HG03439 (cell line): ENCODE data around the gene SLC17A1.

Experiments
- ATAC-seq: cut with Tn5 transposase; IDR thresholded peaks from one replicate; pipeline ENCODE4 v1.9.1; 2021; ENCODE audit warnings: mild to moderate bottlenecking, moderate library complexity; ENCODE audit not compliant: unreplicated experiment

Gene SLC17A1

GRCh38 chr6:25832670-25833069 is 818 bp upstream of the SLC17A1 start:
- ATAC-seq, result no peak

GRCh38 chr6:25832307-25832662 is 433 bp upstream of the SLC17A1 start:
- ATAC-seq, result no peak

- ATAC-seq, result no peak
Observed at GRCh38 chr6:25830458-25830857, 1.4 kb downstream of the SLC17A1 start.

GRCh38 chr6:25829375-25829774 is 2.5 kb downstream of the SLC17A1 start:
- no peak for ATAC-seq

GRCh38 chr6:25821341-25821740 is 10.5 kb downstream of the SLC17A1 start:
- ATAC-seq, result no peak

- ATAC-seq, result no peak
Observed at GRCh38 chr6:25816252-25816651, 15.6 kb downstream of the SLC17A1 start.

GRCh38 chr6:25815194-25815593 is 16.7 kb downstream of the SLC17A1 start:
- no peak for ATAC-seq

- ATAC-seq, result no peak
Observed at GRCh38 chr6:25804804-25805203, 27.0 kb downstream of the SLC17A1 start.

- ATAC-seq, result no peak
Observed at GRCh38 chr6:25801436-25801835, 30.4 kb downstream of the SLC17A1 start.

GRCh38 chr6:25794784-25795183 is 37.1 kb downstream of the SLC17A1 start:
- ATAC-seq, result no peak

- no peak for ATAC-seq
Observed at GRCh38 chr6:25793970-25794369, 37.9 kb downstream of the SLC17A1 start.

GRCh38 chr6:25792016-25792415 is 39.8 kb downstream of the SLC17A1 start:
- ATAC-seq, result no peak

- no peak for ATAC-seq
Observed at GRCh38 chr6:25789475-25789874, 42.4 kb downstream of the SLC17A1 start.

- ATAC-seq, result no peak
Observed at GRCh38 chr6:25788305-25788922, 43.4 kb downstream of the SLC17A1 start.

- ATAC-seq, result no peak
Observed at GRCh38 chr6:25787428-25787827, 44.4 kb downstream of the SLC17A1 start.

GRCh38 chr6:25781134-25781533 is 50.7 kb downstream of the SLC17A1 start:
- no peak for ATAC-seq

GRCh38 chr6:25777856-25778649 is 53.8 kb downstream of the SLC17A1 start:
- ATAC-seq, result no peak

- no peak for ATAC-seq
Observed at GRCh38 chr6:25777031-25777430, 54.8 kb downstream of the SLC17A1 start.

GRCh38 chr6:25774120-25774715 is 57.6 kb downstream of the SLC17A1 start:
- no peak for ATAC-seq

GRCh38 chr6:25769983-25770382 is 61.9 kb downstream of the SLC17A1 start:
- ATAC-seq, result no peak

GRCh38 chr6:25768566-25768965 is 63.3 kb downstream of the SLC17A1 start:
- ATAC-seq, result no peak

GRCh38 chr6:25764611-25765010 is 67.2 kb downstream of the SLC17A1 start:
- no peak for ATAC-seq
